Left lung (tissue), 10 donors: ENCODE data around the gene SMIM13. TPM values are rescaled to one million over a fixed set of nuclear protein-coding genes. Genes with fewer than 3 reads are reported as not detected.

Source experiments
- ATAC-seq: fragments of 200-7000 bp; cut with Tn5 transposase; one replicate; pipeline ENCODE4 v1.9.1; 2020; ENCODE audit warnings: moderate library complexity
- DNase-seq, 4 donors: peaks; one replicate each; pipeline ENCODE4 v3.0.0-alpha.2; 2013 to 2020
- H3K27ac ChIP-seq, 2 donors: fragments of 200-600 bp; sonication (generic) in 1 of 2; one replicate each; pipeline versions ENCODE4 v1.5.0 to v1.8.0; 2020 to 2021
- H3K27me3 ChIP-seq, 2 donors: fragments of 200-600 bp; sonication (generic) in 1 of 2; one replicate each; pipeline versions ENCODE4 v1.5.0 to v1.8.0; 2020 to 2021
- H3K36me3 ChIP-seq, 2 donors: fragments of 200-600 bp; sonication (generic) in 1 of 2; one replicate each; pipeline versions ENCODE4 v1.5.0 to v1.8.0; 2020 to 2021
- H3K4me1 ChIP-seq, 2 donors: fragments of 200-600 bp; one replicate each; pipeline ENCODE4 v1.8.0; 2021
- H3K4me3 ChIP-seq, 2 donors: fragments of 200-600 bp; sonication (generic) in 1 of 2; one replicate each; pipeline versions ENCODE4 v1.5.0 to v1.8.0; 2020 to 2021; ENCODE audit warnings: mild to moderate bottlenecking in 1 of 2
- H3K9me3 ChIP-seq, 2 donors: fragments of 200-600 bp; sonication (generic) in 1 of 2; one replicate each; pipeline versions ENCODE4 v1.5.0 to v1.8.0; 2020 to 2021
- CTCF ChIP-seq, 2 donors: fragments of 200-600 bp; sonication (generic) in 1 of 2; IDR thresholded peaks; one replicate each; pipeline versions ENCODE4 v1.5.0 to v1.8.0; 2021; ENCODE audit warnings: antibody characterized with exemption in 2 of 2
- intact Hi-C, 2 donors: fragments of 100-400 bp; cut with DNase I; formaldehyde crosslinking; loops; one replicate each; pipeline versions ENCODE4 v1.11.2 to v1.14.2; 2022
- polyA plus RNA-seq, 6 donors: library from polyadenylated mRNA; unstranded; fragments of 120-200 nt; gene quantifications; one replicate each; pipeline ENCODE4 v1.2.1, GENCODE V29; 2013; ENCODE audit not compliant: insufficient read length in 6 of 6
- total RNA-seq, 2 donors: library from RNA; stranded (reverse); fragmentation: NEBNext Ultra II Directional; extraction: Animal tissue kit (Norgen Biotek cat#: 25700); gene quantifications; one replicate each; pipeline ENCODE4 v1.2.1, GENCODE V29; 2021
- donor health status: DM: no; HTN: yes; CAD: no.
- donor health status: DM: no; HTN: no; CAD: no.

The SMIM13 gene
- total and polyA plus RNA-seq, 8 donors = 9.6 to 18.1 (median 15.8) TPM

- Histone ChIP-seq H3K27ac (no peak overlapping the region), H3K4me1 (peaks cover 13 to 27% of the 10 kb centered on the region in 2 donors), H3K27me3 (no peaks in the 10 kb centered on the region), H3K9me3 (no peaks in the 10 kb centered on the region), H3K36me3 (no peaks in the 10 kb centered on the region), H3K4me3 (peak overlapping the region in 1 of 2 donors; percentile 90)
- no peak for TF ChIP-seq CTCF (IDR thresholded peaks at IDR 0.05)
- ATAC-seq = no peak
- DNase-seq = peak in 1 of 4 donors; percentile 20
- intact Hi-C loops = no loop called here
Measured at GRCh38 chr6:11096109-11096508, 2.5 kb downstream of the SMIM13 start.

GRCh38 chr6:11097476-11097875 lies 3.8 kb downstream of the SMIM13 start:
- intact Hi-C loops = no loop called here
- H3K27ac ChIP-seq = no peak overlapping the region
- DNase-seq = no peak
- H3K4me3 ChIP-seq = no peak overlapping the region
- H3K27me3 ChIP-seq = no peaks in the 10 kb centered on the region
- no peak for TF ChIP-seq CTCF (IDR thresholded peaks at IDR 0.05)
- H3K9me3 ChIP-seq = no peaks in the 10 kb centered on the region
- peaks cover 13 to 27% of the 10 kb centered on the region in 2 donors for H3K4me1 ChIP-seq
- no peaks in the 10 kb centered on the region for H3K36me3 ChIP-seq
- ATAC-seq = no peak

GRCh38 chr6:11098004-11098403 lies 4.4 kb downstream of the SMIM13 start:
- Histone ChIP-seq H3K9me3 (no peaks in the 10 kb centered on the region), H3K36me3 (no peaks in the 10 kb centered on the region), H3K4me3 (no peak overlapping the region), H3K4me1 (peaks cover 9 to 24% of the 10 kb centered on the region in 2 donors), H3K27me3 (no peaks in the 10 kb centered on the region), H3K27ac (no peak overlapping the region)
- ATAC-seq = no peak
- intact Hi-C loops = no loop called here
- TF ChIP-seq CTCF (IDR thresholded peaks at IDR 0.05) = no peak
- no peak for DNase-seq

GRCh38 chr6:11101417-11101816 lies 7.8 kb downstream of the SMIM13 start:
- Histone ChIP-seq H3K27me3 (no peaks in the 10 kb centered on the region), H3K4me3 (no peak overlapping the region), H3K36me3 (no peaks in the 10 kb centered on the region), H3K27ac (no peak overlapping the region), H3K4me1 (peaks cover 0 to under 1% of the 10 kb centered on the region in 2 donors), H3K9me3 (no peaks in the 10 kb centered on the region)
- ATAC-seq = no peak
- no peak for TF ChIP-seq CTCF (IDR thresholded peaks at IDR 0.05)
- intact Hi-C loops = no loop called here
- no peak for DNase-seq

GRCh38 chr6:11103065-11103464 lies 9.4 kb downstream of the SMIM13 start:
- no peak for DNase-seq
- H3K27me3 ChIP-seq = no peaks in the 10 kb centered on the region
- no peak for TF ChIP-seq CTCF (IDR thresholded peaks at IDR 0.05)
- intact Hi-C loops = no loop called here
- H3K4me3 ChIP-seq = no peak overlapping the region
- H3K36me3 ChIP-seq = no peaks in the 10 kb centered on the region
- no peak overlapping the region for H3K27ac ChIP-seq
- no peak for ATAC-seq
- no peaks in the 10 kb centered on the region for H3K4me1 ChIP-seq
- no peaks in the 10 kb centered on the region for H3K9me3 ChIP-seq
